HG03378 (cell line): ENCODE data around the gene CLMN.
A peak's percentile ranks its signal among the peaks of the same experiment; 100 is the strongest.

ENCODE experiments used
- ATAC-seq: cut with Tn5 transposase; IDR thresholded peaks from one replicate; pipeline ENCODE4 v1.9.1; 2021; ENCODE audit warnings: mild to moderate bottlenecking, moderate library complexity; ENCODE audit not compliant: unreplicated experiment

The CLMN gene

GRCh38 chr14:95174184-95174792 lies 145.4 kb downstream of the CLMN start:
- no peak for ATAC-seq

GRCh38 chr14:95173518-95173917 lies 146.2 kb downstream of the CLMN start:
- no peak for ATAC-seq

GRCh38 chr14:95167177-95167576 lies 152.5 kb downstream of the CLMN start:
- no peak for ATAC-seq

- ATAC-seq = no peak
Observed at GRCh38 chr14:95165517-95165916, 154.2 kb downstream of the CLMN start.

GRCh38 chr14:95164506-95164905 lies 155.2 kb downstream of the CLMN start:
- no peak for ATAC-seq

- no peak for ATAC-seq
Observed at GRCh38 chr14:95163666-95164065, 156.0 kb downstream of the CLMN start.

- no peak for ATAC-seq
Observed at GRCh38 chr14:95163132-95163531, 156.6 kb downstream of the CLMN start.

GRCh38 chr14:95162641-95163040 lies 157.1 kb downstream of the CLMN start:
- no peak for ATAC-seq

GRCh38 chr14:95157327-95158189 lies 162.2 kb downstream of the CLMN start, which contains the start of gene DICER1:
Gene DICER1 (minus strand): TSS chr14:95157529. CDS start chr14:95133458, 24,071 bp downstream.
- peak; percentile 64 for ATAC-seq

GRCh38 chr14:95157048-95157326 lies 162.7 kb downstream of the CLMN start:
- ATAC-seq = peak; percentile 19

- peak; percentile 19 for ATAC-seq
Observed at GRCh38 chr14:95156161-95157047, 163.3 kb downstream of the CLMN start.

- ATAC-seq = no peak
Observed at GRCh38 chr14:95155045-95155444, 164.7 kb downstream of the CLMN start.

- no peak for ATAC-seq
Observed at GRCh38 chr14:95153866-95154265, 165.8 kb downstream of the CLMN start.

GRCh38 chr14:95151561-95151960 lies 168.1 kb downstream of the CLMN start:
- no peak for ATAC-seq

- ATAC-seq = no peak
Observed at GRCh38 chr14:95150910-95151309, 168.8 kb downstream of the CLMN start.

GRCh38 chr14:95149441-95149840 lies 170.3 kb downstream of the CLMN start:
- no peak for ATAC-seq

- ATAC-seq = no peak
Observed at GRCh38 chr14:95147597-95147996, 172.1 kb downstream of the CLMN start.

GRCh38 chr14:95146079-95146771 lies 173.5 kb downstream of the CLMN start:
- ATAC-seq = no peak

GRCh38 chr14:95144849-95145248 lies 174.9 kb downstream of the CLMN start:
- ATAC-seq = no peak

- no peak for ATAC-seq
Observed at GRCh38 chr14:95143808-95144620, 175.7 kb downstream of the CLMN start.
